H9 (cell line): Measurements from ENCODE around the gene ZBTB43. TPM values are rescaled to one million over a fixed set of nuclear protein-coding genes. Genes with fewer than 3 reads are reported as not detected.

Experiments
- DNase-seq: peaks from one replicate; pipeline ENCODE4 v3.0.0-alpha.2; 2017
- H2AFZ ChIP-seq: one replicate; pipeline ENCODE4 v1.6.1; 2013; ENCODE audit warnings: mild to moderate bottlenecking, low read length, control low read depth, moderate library complexity
- H2AK5ac ChIP-seq: 2 replicates; pipeline ENCODE4 v1.6.1; 2013; ENCODE audit warnings: low read length, control low read depth, mixed read lengths; ENCODE audit not compliant: insufficient read length
- H2BK120ac ChIP-seq: one replicate; pipeline ENCODE4 v1.6.1; 2013; ENCODE audit warnings: low read depth, mild to moderate bottlenecking, low read length, control low read depth, inconsistent platforms; ENCODE audit not compliant: poor library complexity, severe bottlenecking
- H2BK12ac ChIP-seq: 2 replicates; pipeline ENCODE4 v1.6.1; 2013; ENCODE audit warnings: low read length, control low read depth, mixed read lengths, low read depth; ENCODE audit not compliant: insufficient read length
- H2BK15ac ChIP-seq: 2 replicates; pipeline ENCODE4 v1.6.1; 2013; ENCODE audit warnings: low read depth, low read length, control low read depth
- H2BK20ac ChIP-seq: one replicate; pipeline ENCODE4 v1.6.1; 2013; ENCODE audit warnings: low read depth, mild to moderate bottlenecking, low read length, control low read depth, inconsistent platforms; ENCODE audit not compliant: poor library complexity, severe bottlenecking
- H2BK5ac ChIP-seq: 2 replicates; pipeline ENCODE4 v1.6.1; 2013; ENCODE audit warnings: low read length, control low read depth, mixed read lengths; ENCODE audit not compliant: insufficient read length
- H3K14ac ChIP-seq: 2 replicates; pipeline ENCODE4 v1.6.1; 2013; ENCODE audit warnings: low read length, control low read depth; ENCODE audit not compliant: insufficient read depth
- H3K18ac ChIP-seq: 2 replicates; pipeline ENCODE4 v1.6.1; 2013; ENCODE audit warnings: low read depth, mild to moderate bottlenecking, mixed read lengths, low read length, control low read depth; ENCODE audit not compliant: insufficient read length
- H3K23ac ChIP-seq: 2 replicates; pipeline ENCODE4 v1.6.1; 2013; ENCODE audit warnings: low read length, control low read depth, mixed read lengths, low read depth; ENCODE audit not compliant: insufficient read length
- H3K23me2 ChIP-seq: 2 replicates; pipeline ENCODE4 v1.6.1; 2013; ENCODE audit warnings: low read depth, mild to moderate bottlenecking, mixed read lengths, low read length, control low read depth; ENCODE audit not compliant: insufficient read length, poor library complexity, severe bottlenecking
- H3K27ac ChIP-seq: 2 replicates; pipeline ENCODE4 v1.5.1; 2013; ENCODE audit warnings: low read length, control low read depth, mixed read lengths, low read depth; ENCODE audit not compliant: insufficient read length
- H3K27me3 ChIP-seq: 2 replicates; pipeline ENCODE4 v1.6.1; 2013; ENCODE audit warnings: low read length, control low read depth, inconsistent platforms; ENCODE audit not compliant: insufficient read depth
- H3K4ac ChIP-seq: 2 replicates; pipeline ENCODE4 v1.6.1; 2013; ENCODE audit warnings: low read depth, mild to moderate bottlenecking, control low read depth, inconsistent platforms, low read length, moderate library complexity
- H3K4me1 ChIP-seq: 2 replicates; pipeline ENCODE4 v1.6.1; 2013; ENCODE audit warnings: low read length, control low read depth, inconsistent platforms; ENCODE audit not compliant: insufficient read depth
- H3K4me2 ChIP-seq: 2 replicates; pipeline ENCODE4 v1.6.1; 2013; ENCODE audit warnings: low read length, control low read depth, mixed read lengths; ENCODE audit not compliant: insufficient read length, insufficient read depth
- H3K56ac ChIP-seq: 2 replicates; pipeline ENCODE4 v1.6.1; 2013; ENCODE audit warnings: low read depth, mild to moderate bottlenecking, mixed read lengths, low read length, control low read depth; ENCODE audit not compliant: insufficient read length
- H3K79me1 ChIP-seq: 2 replicates; pipeline ENCODE4 v1.6.1; 2013; ENCODE audit warnings: low read depth, mild to moderate bottlenecking, moderate library complexity, low read length, control low read depth, inconsistent platforms; ENCODE audit not compliant: insufficient read depth, poor library complexity, severe bottlenecking
- H3K79me2 ChIP-seq: 2 replicates; pipeline ENCODE4 v1.6.1; 2013; ENCODE audit warnings: low read length, control low read depth, inconsistent platforms; ENCODE audit not compliant: insufficient read depth
- H3K9ac ChIP-seq: 2 replicates; pipeline ENCODE4 v1.6.1; 2013; ENCODE audit warnings: low read length, control low read depth, mixed read lengths; ENCODE audit not compliant: insufficient read length; ENCODE audit errors: extremely low read depth
- H3K9me3 ChIP-seq: one replicate; pipeline ENCODE4 v1.6.1; 2013; ENCODE audit warnings: low read depth, low read length, inconsistent platforms; ENCODE audit not compliant: control insufficient read depth
- H3T11ph ChIP-seq: one replicate; pipeline ENCODE4 v1.6.1; 2013; ENCODE audit warnings: mild to moderate bottlenecking, low read length, control low read depth, inconsistent platforms
- H4K20me1 ChIP-seq: one replicate; pipeline ENCODE4 v1.6.1; 2013; ENCODE audit not compliant: control insufficient read depth, insufficient read length, insufficient read depth
- H4K5ac ChIP-seq: 2 replicates; pipeline ENCODE4 v1.6.1; 2013; ENCODE audit warnings: low read depth, mild to moderate bottlenecking, mixed read lengths, low read length, control low read depth; ENCODE audit not compliant: insufficient read length
- H4K8ac ChIP-seq: replicated peaks from 2 replicates; pipeline ENCODE4 v1.6.1; 2013; ENCODE audit warnings: low read length, control low read depth, mixed read lengths, low read depth; ENCODE audit not compliant: insufficient read length
- H4K91ac ChIP-seq: 2 replicates; pipeline ENCODE4 v1.6.1; 2013; ENCODE audit warnings: low read depth, mild to moderate bottlenecking, moderate library complexity, mixed read lengths, low read length, control low read depth; ENCODE audit not compliant: insufficient read length
- H3K27ac Mint-ChIP-seq, 3 experiments: 2 replicates in 2 of 3; 3 replicates in 1 of 3; pipeline ENCODE4 v1.8.0; 2020 to 2021; ENCODE audit warnings: mixed read lengths in 3 of 3, mild to moderate bottlenecking in 1 of 3, moderate library complexity in 1 of 3
- H3K27me3 Mint-ChIP-seq: 2 replicates; pipeline ENCODE4 v1.8.0; 2021; ENCODE audit warnings: low read depth, mild to moderate bottlenecking, moderate library complexity, mixed read lengths
- H3K36me3 Mint-ChIP-seq, 3 experiments: 2 replicates in 2 of 3; 3 replicates in 1 of 3; pipeline ENCODE4 v1.8.0; 2020 to 2021; ENCODE audit warnings: low read depth in 3 of 3, mixed read lengths in 3 of 3; ENCODE audit not compliant: insufficient read depth in 1 of 3
- H3K4me1 Mint-ChIP-seq, 2 experiments: 2 replicates each; pipeline ENCODE4 v1.8.0; 2020; ENCODE audit warnings: mixed read lengths in 2 of 2
- H3K4me3 Mint-ChIP-seq, 2 experiments: 2 replicates in 1 of 2; 3 replicates in 1 of 2; pipeline ENCODE4 v1.8.0; 2020 to 2021; ENCODE audit warnings: mild to moderate bottlenecking in 2 of 2, mixed read lengths in 2 of 2, moderate library complexity in 1 of 2
- H3K9me3 Mint-ChIP-seq, 2 experiments: 2 replicates in 1 of 2; 3 replicates in 1 of 2; pipeline ENCODE4 v1.8.0; 2020; ENCODE audit warnings: mild to moderate bottlenecking in 2 of 2, mixed read lengths in 2 of 2, moderate library complexity in 1 of 2
- WGBS: extraction: QIAGEN DNeasy Blood & Tissue Kit; methylation state at CpG from one replicate; pipeline ENCODE4 v1.1.7; 2013; ENCODE audit warnings: missing lambda C conversion rate, low lambda C conversion rate, mixed read lengths; ENCODE audit not compliant: insufficient read length; ENCODE audit errors: extremely low coverage; 5-methylcytosine and 5-hydroxymethylcytosine counted together
- total RNA-seq: library from RNA; stranded (reverse); gene quantifications from 2 replicates; pipeline ENCODE4 v1.2.1, GENCODE V29; 2021
- TF ChIP-seq, protein P1 (sequence below): fragments of 200-600 bp; sonication (generic); conservative IDR thresholded peaks from 3 replicates; pipeline ENCODE4 v1.8.0; 2021; ENCODE audit warnings: antibody characterized with exemption, mild to moderate bottlenecking

The ZBTB43 gene
- total RNA-seq, 1 experiment from 2014 or later: 15.7 TPM

DNA sequence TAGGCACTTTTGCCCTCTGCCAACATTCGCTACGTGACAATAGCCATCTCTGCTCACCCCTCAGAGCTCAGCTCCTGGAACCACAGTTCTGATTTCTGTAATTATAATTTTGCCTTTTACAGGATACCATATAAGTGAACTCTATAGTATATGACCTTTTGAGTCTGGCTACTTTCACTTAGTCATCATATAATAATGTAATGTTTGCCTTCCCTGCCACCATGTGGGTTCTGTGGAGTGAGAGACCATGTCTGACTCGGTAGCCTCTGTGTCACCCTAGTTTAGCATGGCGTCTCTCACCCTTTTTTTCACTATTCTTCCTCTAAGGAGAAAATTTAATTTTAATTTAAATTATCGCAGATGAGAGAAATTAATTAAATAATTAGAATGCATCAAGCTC lies 28.9 kb upstream of the ZBTB43 start:
- no peak overlapping the region for H3K23ac ChIP-seq
- H2AFZ ChIP-seq: no peak overlapping the region
- H2AK5ac ChIP-seq: no peak overlapping the region

More for the DNA sequence above, 28.9 kb upstream of the ZBTB43 start:
- Histone ChIP-seq H3K18ac (no peak overlapping the region), H2BK120ac (no peak overlapping the region), H3K4ac (no peak overlapping the region), H3K4me2 (no peak overlapping the region), H4K91ac (no peak overlapping the region), H2BK12ac (no peak overlapping the region), H3T11ph (no peak overlapping the region), H4K8ac (no peak overlapping the region), H3K27ac (no peak overlapping the region), H4K20me1 (no peaks in the 10 kb centered on the region), H3K9me3 (no peaks in the 10 kb centered on the region), H2BK20ac (no peak overlapping the region), H3K27me3 (no peaks in the 10 kb centered on the region), H3K23me2 (no peaks in the 10 kb centered on the region), H3K79me1 (no peaks in the 10 kb centered on the region), H3K14ac (no peak overlapping the region), H3K4me1 (no peaks in the 10 kb centered on the region), H2BK5ac (no peak overlapping the region), H4K5ac (no peak overlapping the region), H3K79me2 (no peaks in the 10 kb centered on the region), H2BK15ac (no peak overlapping the region), H3K56ac (no peak overlapping the region), H3K9ac (no peak overlapping the region)
- Mint-ChIP-seq H3K9me3 (no peaks in the 10 kb centered on the region), H3K36me3 (no peaks in the 10 kb centered on the region), H3K27ac (no peak overlapping the region), H3K4me3 (no peak overlapping the region), H3K27me3 (peaks cover 48% of the 10 kb centered on the region), H3K4me1 (peaks cover 0 to 7% of the 10 kb centered on the region in 2 experiments; a peak in 2 of 4 replicates)
- no peak for DNase-seq
- no CpG with 5 or more reads among the region's 5 CpGs for WGBS
- TF ChIP-seq, protein P1, sequence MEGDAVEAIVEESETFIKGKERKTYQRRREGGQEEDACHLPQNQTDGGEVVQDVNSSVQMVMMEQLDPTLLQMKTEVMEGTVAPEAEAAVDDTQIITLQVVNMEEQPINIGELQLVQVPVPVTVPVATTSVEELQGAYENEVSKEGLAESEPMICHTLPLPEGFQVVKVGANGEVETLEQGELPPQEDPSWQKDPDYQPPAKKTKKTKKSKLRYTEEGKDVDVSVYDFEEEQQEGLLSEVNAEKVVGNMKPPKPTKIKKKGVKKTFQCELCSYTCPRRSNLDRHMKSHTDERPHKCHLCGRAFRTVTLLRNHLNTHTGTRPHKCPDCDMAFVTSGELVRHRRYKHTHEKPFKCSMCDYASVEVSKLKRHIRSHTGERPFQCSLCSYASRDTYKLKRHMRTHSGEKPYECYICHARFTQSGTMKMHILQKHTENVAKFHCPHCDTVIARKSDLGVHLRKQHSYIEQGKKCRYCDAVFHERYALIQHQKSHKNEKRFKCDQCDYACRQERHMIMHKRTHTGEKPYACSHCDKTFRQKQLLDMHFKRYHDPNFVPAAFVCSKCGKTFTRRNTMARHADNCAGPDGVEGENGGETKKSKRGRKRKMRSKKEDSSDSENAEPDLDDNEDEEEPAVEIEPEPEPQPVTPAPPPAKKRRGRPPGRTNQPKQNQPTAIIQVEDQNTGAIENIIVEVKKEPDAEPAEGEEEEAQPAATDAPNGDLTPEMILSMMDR: no peak
